Stimulated activated CD8-positive, alpha-beta memory T cell treated with anti-CD3 and anti-CD28 coated beads, Interleukin-15, amount 100 ng/mL, for 48 hours (primary cell): Measurements from ENCODE around the gene TOMM40.

Experiments used
- DNase-seq, 2 donors: peaks; one replicate each; pipeline ENCODE4 v3.0.0-alpha.2; 2020; ENCODE audit warnings: low read depth in 2 of 2

TOMM40 gene

GRCh38 chr19:44927746-44928145, 36.7 kb downstream of the TOMM40 start:
- no peak for DNase-seq

GRCh38 chr19:44930088-44930487, 39.0 kb downstream of the TOMM40 start:
- no peak for DNase-seq

- DNase-seq, result no peak
Observed at GRCh38 chr19:44931541-44931940, 40.5 kb downstream of the TOMM40 start.

- no peak for DNase-seq
Observed at GRCh38 chr19:44939668-44940067, 48.6 kb downstream of the TOMM40 start.

GRCh38 chr19:44942067-44942571, 51.1 kb downstream of the TOMM40 start, which contains the start of gene APOC4:
Gene APOC4, plus strand, starts transcription at chr19:44942237. Its CDS starts 41 bp downstream, at chr19:44942278.
- no peak for DNase-seq

GRCh38 chr19:44943801-44944249, 52.8 kb downstream of the TOMM40 start:
- DNase-seq, result no peak

GRCh38 chr19:44947041-44947581, 56.1 kb downstream of the TOMM40 start:
- no peak for DNase-seq

GRCh38 chr19:44948237-44948636, 57.2 kb downstream of the TOMM40 start:
- no peak for DNase-seq

GRCh38 chr19:44948763-44949374, 57.8 kb downstream of the TOMM40 start:
- DNase-seq, result no peak

- no peak for DNase-seq
Observed at GRCh38 chr19:44949550-44949949, 58.5 kb downstream of the TOMM40 start.

GRCh38 chr19:44951179-44952159, 60.4 kb downstream of the TOMM40 start:
- DNase-seq, result peak in 1 of 2 donors; percentile 4
